Vagina (tissue), 2 donors: ENCODE measurements around the gene MATCAP1. TPM values are rescaled to one million over a fixed set of nuclear protein-coding genes. Genes with fewer than 3 reads are reported as not detected.

Source experiments
- DNase-seq, 2 donors: peaks; one replicate each; pipeline ENCODE4 v3.0.0-alpha.2; 2017; ENCODE audit errors: extremely low spot score in 2 of 2
- H3K27ac ChIP-seq: fragments of 200-600 bp; sonication (generic); one replicate; pipeline ENCODE4 v1.5.1; 2019
- H3K27me3 ChIP-seq: fragments of 200-600 bp; sonication (generic); one replicate; pipeline ENCODE4 v1.5.1; 2019
- H3K36me3 ChIP-seq, 2 donors: fragments of 200-600 bp; sonication (generic); one replicate each; pipeline ENCODE4 v1.5.1; 2017 to 2019
- H3K4me1 ChIP-seq: fragments of 200-600 bp; sonication (generic); one replicate; pipeline ENCODE4 v1.5.1; 2019
- H3K4me3 ChIP-seq, 2 donors: fragments of 200-600 bp; sonication (generic); 1 replicate in 1 of 2; 2 replicates in 1 of 2; pipeline ENCODE4 v1.5.1; 2016 to 2019
- H3K9me3 ChIP-seq: fragments of 200-600 bp; sonication (generic); one replicate; pipeline ENCODE4 v1.5.1; 2019
- POLR2A ChIP-seq, 2 donors: fragments of 450-650 bp; IDR thresholded peaks; one replicate each; pipeline ENCODE4 v1.6.1; 2017; ENCODE audit warnings: antibody characterized with exemption in 2 of 2, mild to moderate bottlenecking in 2 of 2, moderate library complexity in 2 of 2
- POLR2AphosphoS5 ChIP-seq, 2 donors: sonication (generic); formaldehyde crosslinking; IDR thresholded peaks; one replicate each; pipeline ENCODE4 v1.9.0; 2017; ENCODE audit warnings: antibody characterized with exemption in 2 of 2, mild to moderate bottlenecking in 2 of 2, low read depth in 1 of 2; ENCODE audit not compliant: insufficient read depth in 1 of 2
- intact Hi-C: fragments of 100-400 bp; cut with DNase I; formaldehyde crosslinking; loops from one replicate; pipeline ENCODE4 v1.15.1; 2023
- total RNA-seq: library from RNA; depleted of rRNA; stranded (reverse); fragments of >200 nt; gene quantifications from one replicate; pipeline ENCODE4 v1.2.3, GENCODE V29; 2016
- TF ChIP-seq, protein P1 (sequence below), 3 experiments: fragments of 450-650 bp in 2 of 3; fragments of 200-600 bp in 1 of 3; sonication (generic) in 1 of 3; IDR thresholded peaks; one replicate each; pipeline ENCODE4 v1.5.1; 2017 to 2019; ENCODE audit warnings: antibody characterized with exemption in 3 of 3, mild to moderate bottlenecking in 2 of 3, moderate library complexity in 2 of 3

MATCAP1 gene
- total RNA-seq, 1 donor from 2014 or later: 17.4 TPM

GRCh38 chr16:67167588-67167987 lies 16.2 kb downstream of the MATCAP1 start:
- no peak overlapping the region for H3K27ac ChIP-seq
- H3K36me3 ChIP-seq: no peaks in the 10 kb centered on the region
- intact Hi-C loops: no loop called here
- H3K4me3 ChIP-seq: no peak overlapping the region
- no peaks in the 10 kb centered on the region for H3K9me3 ChIP-seq
- peaks cover 61% of the 10 kb centered on the region for H3K4me1 ChIP-seq
- no peak for TF ChIP-seq POLR2A (IDR thresholded peaks at IDR 0.05)
- TF ChIP-seq, protein P1, sequence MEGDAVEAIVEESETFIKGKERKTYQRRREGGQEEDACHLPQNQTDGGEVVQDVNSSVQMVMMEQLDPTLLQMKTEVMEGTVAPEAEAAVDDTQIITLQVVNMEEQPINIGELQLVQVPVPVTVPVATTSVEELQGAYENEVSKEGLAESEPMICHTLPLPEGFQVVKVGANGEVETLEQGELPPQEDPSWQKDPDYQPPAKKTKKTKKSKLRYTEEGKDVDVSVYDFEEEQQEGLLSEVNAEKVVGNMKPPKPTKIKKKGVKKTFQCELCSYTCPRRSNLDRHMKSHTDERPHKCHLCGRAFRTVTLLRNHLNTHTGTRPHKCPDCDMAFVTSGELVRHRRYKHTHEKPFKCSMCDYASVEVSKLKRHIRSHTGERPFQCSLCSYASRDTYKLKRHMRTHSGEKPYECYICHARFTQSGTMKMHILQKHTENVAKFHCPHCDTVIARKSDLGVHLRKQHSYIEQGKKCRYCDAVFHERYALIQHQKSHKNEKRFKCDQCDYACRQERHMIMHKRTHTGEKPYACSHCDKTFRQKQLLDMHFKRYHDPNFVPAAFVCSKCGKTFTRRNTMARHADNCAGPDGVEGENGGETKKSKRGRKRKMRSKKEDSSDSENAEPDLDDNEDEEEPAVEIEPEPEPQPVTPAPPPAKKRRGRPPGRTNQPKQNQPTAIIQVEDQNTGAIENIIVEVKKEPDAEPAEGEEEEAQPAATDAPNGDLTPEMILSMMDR (IDR thresholded peaks at IDR 0.05): no peak
- TF ChIP-seq POLR2AphosphoS5 (IDR thresholded peaks at IDR 0.05; ENCODE audit: insufficient read depth in 1 of 2, low read depth in 1 of 2): no peak
- H3K27me3 ChIP-seq: no peaks in the 10 kb centered on the region
- DNase-seq: no peak

GRCh38 chr16:67166598-67167168 lies 17.1 kb downstream of the MATCAP1 start:
- Histone ChIP-seq H3K27ac (no peak overlapping the region), H3K36me3 (no peaks in the 10 kb centered on the region), H3K27me3 (no peaks in the 10 kb centered on the region), H3K9me3 (no peaks in the 10 kb centered on the region), H3K4me3 (no peak overlapping the region), H3K4me1 (peaks cover 70% of the 10 kb centered on the region)
- intact Hi-C loops: no loop called here
- TF ChIP-seq POLR2AphosphoS5 (IDR thresholded peaks at IDR 0.05; ENCODE audit: insufficient read depth in 1 of 2, low read depth in 1 of 2) (no peak), POLR2A (IDR thresholded peaks at IDR 0.05) (no peak)
- TF ChIP-seq, protein P1 (IDR thresholded peaks at IDR 0.05): no peak
- DNase-seq: no peak

- Histone ChIP-seq H3K36me3 (no peaks in the 10 kb centered on the region), H3K27me3 (no peaks in the 10 kb centered on the region), H3K27ac (no peak overlapping the region), H3K4me3 (no peak overlapping the region), H3K4me1 (peaks cover 70% of the 10 kb centered on the region), H3K9me3 (no peaks in the 10 kb centered on the region)
- TF ChIP-seq POLR2A (IDR thresholded peaks at IDR 0.05) (no peak), POLR2AphosphoS5 (IDR thresholded peaks at IDR 0.05; ENCODE audit: insufficient read depth in 1 of 2, low read depth in 1 of 2) (no peak)
- TF ChIP-seq, protein P1 (IDR thresholded peaks at IDR 0.05): no peak
- no peak for DNase-seq
- intact Hi-C loops: no loop called here
Observed at GRCh38 chr16:67166110-67166547, 17.6 kb downstream of the MATCAP1 start.

- TF ChIP-seq POLR2A (IDR thresholded peaks at IDR 0.05) (no peak), POLR2AphosphoS5 (IDR thresholded peaks at IDR 0.05; ENCODE audit: insufficient read depth in 1 of 2, low read depth in 1 of 2) (no peak)
- TF ChIP-seq, protein P1 (IDR thresholded peaks at IDR 0.05): no peak
- no peak for DNase-seq
- H3K36me3 ChIP-seq: no peaks in the 10 kb centered on the region
- intact Hi-C loops: no loop called here
- H3K4me1 ChIP-seq: peaks cover 65% of the 10 kb centered on the region
- peak overlapping the region; percentile 76 for H3K27ac ChIP-seq
- no peaks in the 10 kb centered on the region for H3K9me3 ChIP-seq
- H3K4me3 ChIP-seq: peak overlapping the region; percentile 44 to 45
- no peaks in the 10 kb centered on the region for H3K27me3 ChIP-seq
Observed at GRCh38 chr16:67165121-67166078, 18.4 kb downstream of the MATCAP1 start.
